NCI-H446 treated with DMSO at 0.1 percent for 48 hours (cell line): Measurements from ENCODE around the gene DMRTC1.
"Not testable (repeated sequence)": the region's sequence is repeated elsewhere in the genome, so short reads cannot be mapped to it uniquely, and the experiment has no call there.

Experiments used
- DNase-seq: peaks from one replicate; lab custom pipeline; 2025; lab: John Stamatoyannopoulos, UW

DMRTC1 gene, protein sequence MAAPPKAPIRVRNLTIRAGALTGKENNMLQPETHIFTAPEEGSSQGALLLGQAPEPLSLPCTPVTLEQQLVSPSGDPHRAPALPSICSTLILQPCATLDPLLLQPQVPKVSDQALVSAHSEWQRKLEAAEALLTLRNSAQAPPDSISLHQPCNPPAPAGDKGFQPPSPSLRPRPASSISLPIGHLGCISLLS

GRCh38 chrX:72943819-72944169 lies at the start of gene DMRTC1:
Gene DMRTC1, minus strand, starts transcription at chrX:72943837. Its CDS starts 68,143 bp downstream, at chrX:72875694.
- not testable (repeated sequence) for DNase-seq

- not testable (repeated sequence) for DNase-seq
Observed at GRCh38 chrX:72980894-72981469, 37.3 kb upstream of the DMRTC1 start.

- not testable (repeated sequence) for DNase-seq
Observed at GRCh38 chrX:72974885-72975284, 31.2 kb upstream of the DMRTC1 start.

GRCh38 chrX:72971859-72972258 lies 28.2 kb upstream of the DMRTC1 start:
- not testable (repeated sequence) for DNase-seq

DNA sequence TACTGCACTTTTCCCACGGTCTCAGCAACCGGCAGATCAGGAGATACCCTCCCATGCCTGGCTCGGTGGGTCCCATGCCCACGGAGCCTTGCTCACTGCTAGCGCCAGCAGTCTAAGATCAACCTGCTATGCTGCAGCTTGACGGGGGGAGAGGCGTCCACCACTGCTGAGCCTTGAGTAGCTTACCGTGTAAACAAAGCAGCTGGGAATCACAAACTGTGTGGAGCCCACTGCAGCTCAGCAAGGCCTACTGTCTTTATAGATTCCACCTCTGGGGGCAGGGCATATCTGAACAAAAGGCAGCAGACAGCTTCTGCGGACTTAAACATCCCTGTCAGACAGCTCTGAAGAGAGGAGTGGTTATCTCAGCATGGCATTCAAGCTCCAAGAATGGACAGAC lies 16.3 kb upstream of the DMRTC1 start:
- not testable (repeated sequence) for DNase-seq

DNA sequence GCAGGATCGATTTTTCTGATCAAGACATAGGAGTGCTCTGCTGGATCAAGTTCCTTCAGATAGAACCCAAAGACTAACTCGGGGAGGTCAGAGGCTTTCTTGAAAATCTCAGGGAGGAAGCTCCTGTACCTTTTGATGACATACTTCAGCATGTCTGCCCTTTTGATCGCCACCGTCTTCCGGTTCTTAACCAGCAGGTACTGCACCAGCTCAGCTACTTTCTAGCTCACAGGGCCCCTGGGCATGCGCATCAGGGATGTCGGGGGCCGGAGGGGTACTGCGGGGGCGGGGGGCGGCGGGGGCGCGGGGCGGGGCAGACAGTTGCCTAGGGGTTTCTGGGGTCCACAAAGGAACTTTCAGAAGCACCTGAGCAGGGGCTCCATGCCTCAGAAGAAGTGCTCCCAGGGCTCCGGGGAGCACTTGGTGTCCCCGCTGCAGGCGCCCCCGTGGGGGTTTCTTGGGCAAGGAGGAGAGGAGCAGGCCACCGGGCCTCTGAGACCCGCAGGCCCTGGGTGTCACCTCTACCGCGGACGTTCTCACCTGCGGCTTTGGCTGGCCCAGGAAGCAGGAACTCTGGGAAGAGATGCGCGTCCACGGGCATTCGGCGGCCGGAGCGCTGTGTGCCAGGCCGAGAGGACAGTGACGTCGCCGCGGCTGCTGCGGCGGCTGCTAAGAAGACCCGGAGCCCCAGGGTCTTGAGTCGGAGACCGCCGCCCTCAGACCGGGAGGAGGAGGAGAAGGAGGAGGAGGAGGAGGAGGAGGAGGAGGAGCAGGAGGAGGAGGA lies 410 bp downstream of the DMRTC1 start:
- DNase-seq: not testable (repeated sequence)

DNA sequence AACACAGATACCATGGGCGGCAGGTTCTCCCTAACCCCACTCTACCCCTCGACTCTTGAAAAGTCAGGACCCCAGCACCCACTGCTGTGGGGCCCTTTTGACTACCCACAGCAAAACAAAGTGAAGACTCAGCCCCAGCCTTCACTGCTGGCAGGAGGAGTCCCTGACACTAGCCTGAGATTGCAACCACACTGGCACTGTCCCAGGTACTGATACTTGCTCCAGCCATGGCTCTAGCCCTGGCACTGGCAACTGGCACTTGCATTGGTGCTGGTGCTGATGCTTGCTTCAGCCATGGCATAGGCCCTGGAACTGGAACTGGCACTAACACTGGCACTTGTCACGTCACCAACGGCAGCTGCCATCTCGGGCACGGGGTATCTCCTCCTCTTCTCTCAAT lies 1.4 kb downstream of the DMRTC1 start:
- DNase-seq: not testable (repeated sequence)

DNA sequence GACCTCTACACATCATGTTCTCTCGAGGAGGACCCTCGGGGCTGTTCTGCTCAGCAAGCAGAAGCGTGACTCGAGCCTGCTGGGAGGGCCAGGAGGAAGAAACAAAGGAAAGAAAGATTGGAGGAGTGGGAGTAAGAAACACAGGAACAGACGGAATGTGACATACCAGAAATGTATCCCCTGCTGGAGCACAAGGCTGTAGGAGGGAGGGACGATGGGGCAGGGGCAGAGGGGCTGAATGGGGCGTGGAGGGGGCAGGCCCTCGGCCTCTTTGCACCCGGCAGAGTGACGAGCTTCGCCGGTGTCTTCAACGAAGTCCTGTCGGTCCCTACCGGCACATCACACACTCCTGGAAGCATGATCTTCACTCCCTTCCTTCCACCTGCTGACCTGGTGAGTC lies 5.7 kb downstream of the DMRTC1 start, which contains the start of gene FAM236A:
FAM236A (plus strand) TSS at position 301 of the 400 bp plus-strand sequence; CDS start at position 358, 57 bp downstream.
- not testable (repeated sequence) for DNase-seq

GRCh38 chrX:72936882-72937455 lies 6.7 kb downstream of the DMRTC1 start:
- not testable (repeated sequence) for DNase-seq

GRCh38 chrX:72936455-72936854 lies 7.2 kb downstream of the DMRTC1 start:
- DNase-seq: not testable (repeated sequence)

- not testable (repeated sequence) for DNase-seq
Observed at GRCh38 chrX:72932283-72932682, 11.4 kb downstream of the DMRTC1 start.

GRCh38 chrX:72916096-72916495 lies 27.5 kb downstream of the DMRTC1 start:
- DNase-seq: not testable (repeated sequence)

GRCh38 chrX:72912315-72912714 lies 31.3 kb downstream of the DMRTC1 start, which contains the start of gene FAM236C:
Gene FAM236C, plus strand, starts transcription at chrX:72912615. Its CDS starts 100 bp downstream, at chrX:72912715.
- not testable (repeated sequence) for DNase-seq

DNA sequence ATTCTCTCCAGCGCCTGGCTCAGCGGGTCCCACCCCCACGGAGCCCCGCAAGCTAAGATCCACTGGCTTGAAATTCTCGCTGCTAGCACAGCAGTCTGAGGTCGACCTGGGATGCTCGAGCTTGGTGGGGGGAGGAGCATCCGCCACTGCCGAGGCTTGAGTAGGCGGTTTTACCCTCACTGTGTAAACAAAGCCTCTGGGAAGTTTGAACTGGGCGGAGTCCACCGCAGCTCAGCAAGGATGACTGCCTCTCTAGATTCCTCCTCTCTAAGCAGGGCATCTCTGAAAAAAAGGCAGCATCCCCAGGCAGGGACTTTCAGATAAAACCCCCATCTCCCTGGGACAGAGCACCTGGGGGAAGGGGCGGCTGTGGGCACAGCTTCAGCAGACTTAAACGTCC lies 53.9 kb downstream of the DMRTC1 start:
- DNase-seq: not testable (repeated sequence)

- DNase-seq: not testable (repeated sequence)
Observed at GRCh38 chrX:72882898-72883297, 60.7 kb downstream of the DMRTC1 start.

DNA sequence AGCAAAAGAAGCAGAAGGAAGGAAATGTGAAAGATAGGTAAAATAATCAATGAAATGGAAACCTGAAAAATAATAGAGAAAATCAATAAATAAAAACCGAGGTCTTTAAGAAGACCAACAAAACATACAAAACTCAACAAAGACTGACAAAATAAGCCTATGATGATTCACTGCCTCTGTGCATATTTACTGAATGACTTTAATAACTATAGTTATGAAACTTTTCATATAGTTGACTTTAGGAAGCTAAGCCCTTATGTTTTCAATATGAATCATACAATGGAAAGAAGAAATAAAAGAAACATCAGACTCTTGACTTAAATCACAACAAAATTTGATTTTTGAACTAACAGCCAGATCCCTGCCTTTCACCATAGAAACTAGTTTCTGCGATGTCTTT lies 106.1 kb downstream of the DMRTC1 start:
- not testable (repeated sequence) for DNase-seq

DNA sequence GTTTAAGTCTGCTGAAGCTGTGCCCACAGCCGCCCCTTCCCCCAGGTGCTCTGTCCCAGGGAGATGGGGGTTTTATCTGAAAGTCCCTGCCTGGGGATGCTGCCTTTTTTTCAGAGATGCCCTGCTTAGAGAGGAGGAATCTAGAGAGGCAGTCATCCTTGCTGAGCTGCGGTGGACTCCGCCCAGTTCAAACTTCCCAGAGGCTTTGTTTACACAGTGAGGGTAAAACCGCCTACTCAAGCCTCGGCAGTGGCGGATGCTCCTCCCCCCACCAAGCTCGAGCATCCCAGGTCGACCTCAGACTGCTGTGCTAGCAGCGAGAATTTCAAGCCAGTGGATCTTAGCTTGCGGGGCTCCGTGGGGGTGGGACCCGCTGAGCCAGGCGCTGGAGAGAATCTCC lies 112.9 kb downstream of the DMRTC1 start:
- not testable (repeated sequence) for DNase-seq
